IPS DF 4.7 (cell line): Measurements from ENCODE around the gene HDAC4.

Source experiments
- DNase-seq: peaks from one replicate; pipeline ENCODE4 v3.0.0-alpha.2; 2013; ENCODE audit warnings: low spot score; ENCODE audit errors: extremely low read depth

Gene HDAC4

GRCh38 chr2:239112127-239112774, 288.6 kb downstream of the HDAC4 start:
- no peak for DNase-seq

GRCh38 chr2:239111401-239112100, 289.3 kb downstream of the HDAC4 start:
- no peak for DNase-seq

GRCh38 chr2:239110595-239111048, 290.2 kb downstream of the HDAC4 start:
- DNase-seq: no peak

GRCh38 chr2:239109928-239110545, 290.8 kb downstream of the HDAC4 start:
- DNase-seq: no peak

DNA sequence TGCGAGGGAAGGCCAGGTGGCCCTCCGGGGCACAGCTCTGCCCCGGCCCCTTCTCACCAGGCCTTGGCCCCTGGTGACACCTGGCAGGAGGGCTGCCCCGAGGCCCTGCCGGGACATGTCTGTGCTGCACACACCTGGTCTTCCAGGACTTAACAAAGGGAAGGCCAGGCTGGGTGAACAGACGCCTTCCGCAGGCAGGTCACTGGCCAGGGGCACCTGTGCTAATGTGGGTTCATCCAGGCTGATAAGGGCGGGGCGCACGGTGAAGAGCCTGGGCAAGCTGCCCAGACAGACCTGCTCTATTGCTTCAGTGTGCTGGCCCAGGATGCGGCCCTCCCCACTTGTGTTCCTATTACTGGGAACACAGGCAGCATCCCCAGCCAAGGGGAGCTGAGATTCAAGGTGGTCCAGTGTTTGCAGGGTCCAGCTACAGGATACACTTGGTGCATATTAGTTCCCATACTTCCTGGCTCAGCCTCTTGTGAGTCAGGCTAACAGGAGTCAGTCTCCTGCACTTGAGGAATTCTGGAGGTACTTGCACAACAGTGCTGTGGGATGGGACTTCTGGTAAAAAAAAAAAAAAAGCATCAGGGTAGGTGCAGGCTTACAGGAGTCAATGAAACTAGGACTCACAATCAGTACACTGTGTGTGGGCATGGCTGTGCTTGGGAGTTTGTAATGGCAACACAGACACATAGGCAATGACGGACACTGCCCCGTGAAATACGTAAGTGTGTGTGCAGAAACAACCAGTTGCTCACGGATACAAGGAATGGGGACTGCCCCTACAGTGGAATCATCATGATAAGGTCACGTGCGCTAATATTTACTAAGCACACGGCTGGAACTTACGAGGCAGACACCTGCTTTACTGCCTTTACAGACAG, 291.5 kb downstream of the HDAC4 start:
- no peak for DNase-seq

- DNase-seq: no peak
Measured at GRCh38 chr2:239108459-239108858, 292.4 kb downstream of the HDAC4 start.

- DNase-seq: no peak
Measured at GRCh38 chr2:239107936-239108335, 292.9 kb downstream of the HDAC4 start.

- no peak for DNase-seq
Measured at GRCh38 chr2:239106966-239107365, 293.9 kb downstream of the HDAC4 start.

GRCh38 chr2:239106314-239106908, 294.4 kb downstream of the HDAC4 start:
- DNase-seq: no peak

- DNase-seq: no peak
Measured at GRCh38 chr2:239105234-239105633, 295.6 kb downstream of the HDAC4 start.

DNA sequence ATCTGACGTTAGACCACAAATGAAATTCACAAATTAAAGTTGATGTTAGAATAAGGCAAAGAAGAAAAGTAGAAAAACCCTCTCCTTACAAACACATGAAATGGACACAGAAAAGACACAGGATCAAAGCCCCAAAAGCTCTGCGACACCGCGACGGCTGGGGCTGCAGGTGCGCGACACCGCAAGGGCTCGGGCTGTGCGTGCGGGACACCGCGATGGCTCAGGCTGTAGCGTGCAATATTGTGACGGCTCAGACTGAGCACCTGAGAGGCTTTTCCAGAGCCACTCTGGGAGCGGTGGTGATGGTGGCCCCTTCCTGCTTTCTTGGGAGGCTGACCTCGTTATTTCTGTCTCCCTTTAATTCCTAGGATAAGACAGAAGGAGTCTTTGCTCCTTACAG, 296.0 kb downstream of the HDAC4 start:
- DNase-seq: no peak

GRCh38 chr2:239103125-239104098, 297.4 kb downstream of the HDAC4 start:
- no peak for DNase-seq

GRCh38 chr2:239102266-239102665, 298.6 kb downstream of the HDAC4 start:
- no peak for DNase-seq

DNA sequence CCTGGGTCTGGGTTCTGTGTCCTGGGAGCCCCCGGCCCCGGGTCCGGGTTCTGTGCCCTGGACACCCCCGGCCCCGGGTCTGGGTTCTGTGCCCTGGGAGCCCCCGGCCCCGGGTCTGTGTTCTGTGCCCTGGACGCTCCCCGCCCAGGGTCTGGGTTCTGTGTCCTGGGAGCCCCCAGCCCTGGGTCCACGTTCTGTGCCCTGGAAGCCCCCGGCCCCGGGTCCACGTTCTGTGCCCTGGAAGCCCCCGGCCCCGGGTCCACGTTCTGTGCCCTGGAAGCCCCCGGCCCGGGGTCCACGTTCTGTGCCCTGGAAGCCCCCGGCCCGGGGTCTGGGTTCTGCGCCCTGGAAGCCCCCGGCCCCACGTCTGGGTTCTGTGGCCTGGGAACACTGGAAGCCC, 299.0 kb downstream of the HDAC4 start:
- no peak for DNase-seq

DNA sequence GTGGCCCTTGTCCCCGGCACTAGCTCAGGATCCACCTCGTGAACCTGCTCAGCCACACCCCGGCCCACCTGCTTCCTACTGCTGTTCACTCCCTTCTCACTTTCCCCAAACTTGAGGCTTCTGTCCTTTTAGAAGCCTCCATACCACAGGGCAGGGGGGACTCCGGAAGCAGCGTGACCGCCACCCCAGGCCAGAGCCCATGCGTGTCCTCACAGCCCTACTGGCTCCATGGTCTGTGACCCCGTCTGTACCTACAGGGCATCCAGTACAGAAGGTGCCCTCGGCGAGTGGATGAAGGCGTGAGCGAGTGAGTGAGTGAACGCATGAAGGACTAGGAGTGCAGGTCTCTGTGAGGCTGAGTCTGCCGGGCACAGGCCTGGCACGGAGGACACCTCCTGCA, 299.7 kb downstream of the HDAC4 start:
- DNase-seq: no peak

- no peak for DNase-seq
Measured at GRCh38 chr2:239099474-239099873, 301.3 kb downstream of the HDAC4 start.

DNA sequence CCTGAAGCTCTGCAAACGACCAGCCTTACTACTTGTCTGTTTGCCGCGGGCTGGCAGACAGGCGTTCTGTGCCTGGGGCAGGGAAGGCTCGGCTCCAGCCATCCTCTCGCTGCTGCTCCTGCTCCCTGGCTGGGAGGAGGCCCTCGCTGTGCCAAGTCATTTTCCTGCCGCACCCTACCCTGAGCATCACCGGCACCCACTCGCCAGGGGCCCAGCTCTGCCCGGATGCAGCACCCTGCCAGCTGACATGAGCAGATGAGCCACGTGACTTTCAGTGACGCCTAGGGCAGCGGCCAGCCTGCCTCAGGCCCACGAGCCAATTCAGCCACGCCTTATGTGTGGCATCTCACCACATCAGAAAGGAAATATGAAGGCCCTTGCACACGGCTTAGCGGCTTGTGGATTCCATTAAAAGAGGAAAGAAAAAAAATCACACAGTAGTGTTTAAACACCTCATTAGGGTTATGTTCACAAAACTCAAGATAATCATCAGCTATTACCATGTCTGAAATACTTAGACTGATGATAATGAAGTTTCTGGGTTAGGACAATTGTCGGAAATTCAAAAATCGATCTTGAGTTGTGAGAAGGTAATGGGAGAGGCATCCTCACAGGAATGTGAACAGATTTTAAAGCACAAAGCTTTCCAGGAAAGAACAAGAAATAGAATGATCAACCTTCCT, 302.4 kb downstream of the HDAC4 start:
- no peak for DNase-seq

DNA sequence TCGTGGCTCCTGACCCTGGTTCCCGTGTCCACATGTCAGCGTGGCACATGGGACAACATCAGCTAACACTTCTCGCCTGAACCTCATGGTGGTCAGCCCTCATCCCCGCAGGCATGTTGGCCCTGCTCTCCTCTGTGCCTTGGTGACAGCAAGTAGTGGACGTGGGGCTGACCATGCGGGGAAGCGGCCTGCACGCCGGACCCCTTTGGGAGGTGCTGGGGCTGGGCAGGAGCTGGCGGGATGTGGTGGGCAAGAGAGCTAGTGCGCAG, 303.5 kb downstream of the HDAC4 start:
- DNase-seq: no peak

DNA sequence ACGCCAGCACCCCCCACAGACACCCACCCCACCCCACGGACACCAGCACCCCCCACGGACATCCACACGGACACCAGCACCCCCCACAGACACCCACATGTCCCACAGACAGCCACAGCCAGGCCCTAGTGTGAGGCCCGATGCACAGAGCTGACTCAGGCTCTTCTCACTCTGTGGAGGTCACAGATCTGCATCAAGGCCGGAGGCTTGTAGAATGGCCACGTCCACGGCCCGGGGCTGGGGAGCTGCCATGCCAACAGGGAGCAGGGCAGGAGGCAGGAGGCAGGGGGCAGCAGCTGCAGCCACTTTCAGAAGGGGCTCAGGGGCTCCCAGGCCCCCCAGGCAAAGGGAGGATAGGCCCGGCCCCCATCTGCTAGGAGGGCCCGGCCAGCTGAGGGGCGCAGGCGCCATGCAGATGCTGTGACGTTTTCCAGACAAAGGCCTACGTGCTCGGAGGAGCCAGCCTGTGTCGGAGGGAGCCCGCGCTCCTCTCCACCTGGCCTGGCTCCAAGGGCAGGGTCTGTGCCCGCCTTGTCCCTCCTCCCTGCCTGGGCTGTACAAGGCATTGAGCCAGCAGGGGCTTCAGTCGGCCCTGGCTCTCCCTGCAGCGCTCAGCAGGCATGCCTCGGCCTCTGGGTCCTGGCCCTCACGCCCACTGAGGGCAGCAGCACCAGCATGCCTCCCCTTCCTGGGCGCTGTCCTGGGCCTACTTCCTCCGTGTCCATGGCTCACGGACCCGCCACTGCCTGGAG, 304.0 kb downstream of the HDAC4 start:
- no peak for DNase-seq
